Sigmoid colon (tissue), 4 donors: Measurements from ENCODE around the gene STARD13.

Source experiments
- CTCF ChIP-seq, 4 experiments: fragments of 450-650 bp in 3 of 4; fragments of 200-600 bp in 1 of 4; IDR thresholded peaks; one replicate each; pipeline ENCODE4 v1.5.1; 2016 to 2019; ENCODE audit warnings: antibody characterized with exemption in 4 of 4, mild to moderate bottlenecking in 3 of 4, moderate library complexity in 2 of 4
- POLR2A ChIP-seq, 2 donors: fragments of 450-650 bp; IDR thresholded peaks; one replicate each; pipeline ENCODE4 v1.6.1; 2016; ENCODE audit warnings: antibody characterized with exemption in 2 of 2, mild to moderate bottlenecking in 2 of 2, moderate library complexity in 2 of 2
- POLR2AphosphoS5 ChIP-seq, 4 donors: sonication (generic); formaldehyde crosslinking; IDR thresholded peaks; one replicate each; pipeline ENCODE4 v1.6.1; 2017; ENCODE audit warnings: antibody characterized with exemption in 4 of 4

- TF ChIP-seq CTCF (IDR thresholded peaks at IDR 0.05): no peak
- TF ChIP-seq POLR2A (IDR thresholded peaks at IDR 0.05): no peak
- TF ChIP-seq POLR2AphosphoS5 (IDR thresholded peaks at IDR 0.05): no peak
Observed at GRCh38 chr13:33326723-33327122, 41.2 kb upstream of the STARD13 start.
